SK-N-SH treated with all-trans-retinoic acid at 6 μM for 48 hours (cell line): ENCODE data around the gene CAMK2A.

Source experiments
- ATAC-seq: fragments of 200-7000 bp; cut with Tn5 transposase; 3 replicates; pipeline ENCODE4 v1.9.1; 2020; ENCODE audit warnings: mild to moderate bottlenecking, moderate library complexity
- ARNTL ChIP-seq: fragments of 450-650 bp; formaldehyde crosslinking; IDR thresholded peaks from 2 replicates; pipeline ENCODE4 v1.5.0; 2020; ENCODE audit warnings: low read depth, mild to moderate bottlenecking, moderate library complexity, borderline replicate concordance
- CSDC2 ChIP-seq: fragments of 250-450 bp; sonication (Bioruptor Pico); IDR thresholded peaks from 2 replicates; pipeline ENCODE4 v1.5.0; 2020; ENCODE audit warnings: mild to moderate bottlenecking, moderate library complexity
- ESRRG ChIP-seq: fragments of 250-450 bp; sonication (Bioruptor Pico); IDR thresholded peaks from 2 replicates; pipeline ENCODE4 v1.6.1; 2021; ENCODE audit warnings: mild to moderate bottlenecking
- GLIS3 ChIP-seq: fragments of 250-450 bp; sonication (Bioruptor Pico); IDR thresholded peaks from 2 replicates; pipeline ENCODE4 v1.5.0; 2020; ENCODE audit warnings: mild to moderate bottlenecking, moderate library complexity
- ISL1 ChIP-seq: fragments of 250-450 bp; sonication (Bioruptor Pico); IDR thresholded peaks from 2 replicates; pipeline ENCODE4 v2.1.2; 2022; ENCODE audit warnings: mild to moderate bottlenecking, moderate library complexity
- OSR1 ChIP-seq: fragments of 250-450 bp; sonication (Bioruptor Pico); IDR thresholded peaks from 2 replicates; pipeline ENCODE4 v1.8.0; 2022; ENCODE audit warnings: moderate library complexity, mild to moderate bottlenecking, inconsistent platforms
- RARB ChIP-seq: fragments of 250-450 bp; sonication (Bioruptor Pico); IDR thresholded peaks from 2 replicates; pipeline ENCODE4 v1.8.0; 2021; ENCODE audit warnings: mild to moderate bottlenecking, moderate library complexity
- SNAI2 ChIP-seq: fragments of 250-450 bp; sonication (Bioruptor Pico); IDR thresholded peaks from 2 replicates; pipeline ENCODE4 v1.5.0; 2020; ENCODE audit warnings: mild to moderate bottlenecking, moderate library complexity
- TCF4 ChIP-seq: fragments of 250-450 bp; sonication (Bioruptor Pico); IDR thresholded peaks from 2 replicates; pipeline ENCODE4 v1.8.0; 2021; ENCODE audit warnings: mild to moderate bottlenecking, moderate library complexity, borderline replicate concordance
- TOX ChIP-seq: fragments of 250-450 bp; sonication (Bioruptor Pico); IDR thresholded peaks from 2 replicates; pipeline ENCODE4 v1.8.0; 2021; ENCODE audit warnings: mild to moderate bottlenecking, moderate library complexity, borderline replicate concordance
- ZC3H10 ChIP-seq: fragments of 250-450 bp; sonication (Bioruptor Pico); IDR thresholded peaks from 2 replicates; pipeline ENCODE4 v1.5.1; 2021; ENCODE audit warnings: mild to moderate bottlenecking, moderate library complexity
- ZFP3 ChIP-seq: fragments of 250-450 bp; sonication (Bioruptor Pico); IDR thresholded peaks from 2 replicates; pipeline ENCODE4 v1.5.0; 2020; ENCODE audit warnings: mild to moderate bottlenecking, moderate library complexity
- ZFP30 ChIP-seq: fragments of 450-650 bp; formaldehyde crosslinking; IDR thresholded peaks from 2 replicates; pipeline ENCODE4 v1.5.0; 2022; ENCODE audit warnings: mild to moderate bottlenecking, moderate library complexity
- ZNF565 ChIP-seq: fragments of 450-650 bp; formaldehyde crosslinking; conservative IDR thresholded peaks from 2 replicates; pipeline ENCODE4 v1.5.0; 2020; ENCODE audit warnings: low read depth, mild to moderate bottlenecking, moderate library complexity
- ZNF70 ChIP-seq: fragments of 450-650 bp; formaldehyde crosslinking; IDR thresholded peaks from 2 replicates; pipeline ENCODE4 v1.5.0; 2020; ENCODE audit warnings: mild to moderate bottlenecking, moderate library complexity
- ZNF8 ChIP-seq: fragments of 450-650 bp; formaldehyde crosslinking; IDR thresholded peaks from 2 replicates; pipeline ENCODE4 v1.5.0; 2020; ENCODE audit warnings: mild to moderate bottlenecking, moderate library complexity
- TF ChIP-seq, protein P1 (sequence below): fragments of 250-450 bp; sonication (Bioruptor Pico); IDR thresholded peaks from 2 replicates; pipeline ENCODE4 v1.8.0; 2020; ENCODE audit warnings: mild to moderate bottlenecking, moderate library complexity, borderline replicate concordance
- TF ChIP-seq, protein P2 (sequence below): fragments of 250-450 bp; sonication (Bioruptor Pico); IDR thresholded peaks from 2 replicates; pipeline ENCODE4 v1.5.1; 2020; ENCODE audit warnings: low read depth, mild to moderate bottlenecking, moderate library complexity
- TF ChIP-seq, protein P3 (sequence below): fragments of 250-450 bp; sonication (Bioruptor Pico); IDR thresholded peaks from 2 replicates; pipeline ENCODE4 v1.8.0; 2021; ENCODE audit warnings: low read depth, mild to moderate bottlenecking, moderate library complexity, borderline replicate concordance

Gene CAMK2A

DNA sequence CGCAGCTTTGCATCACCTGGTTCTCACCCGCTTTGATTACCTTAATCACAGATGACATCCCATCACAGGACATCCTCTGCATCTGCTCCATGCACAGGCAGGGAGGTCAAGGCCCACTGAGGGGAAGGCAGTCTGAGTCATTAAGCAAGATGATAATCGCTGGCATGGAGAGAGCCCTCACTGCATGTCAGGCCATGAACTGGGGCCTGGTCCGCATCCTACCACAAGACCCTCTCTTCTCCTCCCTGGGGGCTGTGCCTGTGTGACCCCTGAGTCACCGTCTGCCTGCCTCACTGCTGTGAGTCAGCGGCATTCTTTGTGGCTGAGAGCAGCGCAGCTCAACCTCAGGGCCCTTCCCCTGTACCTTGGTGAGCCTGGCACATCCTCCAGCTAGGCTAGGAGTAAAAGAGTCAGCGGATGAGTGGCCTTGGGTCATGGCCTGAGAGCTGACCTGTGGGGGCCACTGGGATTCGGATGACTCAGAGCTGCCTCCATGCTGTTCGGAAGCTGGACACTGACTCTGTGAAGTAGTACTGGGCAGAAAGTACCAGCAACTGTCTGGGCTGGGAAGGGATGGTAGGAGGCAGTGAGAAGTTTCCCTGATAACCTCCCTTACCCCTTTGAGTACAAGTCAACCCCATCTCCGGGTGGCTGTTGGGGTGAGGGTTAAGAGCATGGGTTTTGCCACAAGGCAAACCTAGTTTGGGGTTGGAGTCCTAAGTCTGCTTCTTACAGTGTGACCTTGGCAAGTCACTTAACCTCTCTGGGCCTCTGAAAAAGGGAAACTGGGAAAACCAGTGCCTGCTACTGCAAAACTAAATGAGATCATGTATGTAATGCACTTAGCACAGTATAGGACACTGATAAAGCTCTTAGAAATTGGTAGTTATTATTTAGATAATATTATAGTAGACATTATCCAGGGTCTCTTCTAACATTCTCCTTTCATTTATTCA is 27.8 kb upstream of the CAMK2A start:
- peak; percentile 95 for ATAC-seq
- TF ChIP-seq ZC3H10 = 0 out of 2 replicates have a peak, but pooled peaks have one; percentile 37
- TF ChIP-seq ZNF8 = no peak
- peak; percentile 57; the same call in 1 of the 2 replicates for TF ChIP-seq ISL1
- TF ChIP-seq, protein P1, sequence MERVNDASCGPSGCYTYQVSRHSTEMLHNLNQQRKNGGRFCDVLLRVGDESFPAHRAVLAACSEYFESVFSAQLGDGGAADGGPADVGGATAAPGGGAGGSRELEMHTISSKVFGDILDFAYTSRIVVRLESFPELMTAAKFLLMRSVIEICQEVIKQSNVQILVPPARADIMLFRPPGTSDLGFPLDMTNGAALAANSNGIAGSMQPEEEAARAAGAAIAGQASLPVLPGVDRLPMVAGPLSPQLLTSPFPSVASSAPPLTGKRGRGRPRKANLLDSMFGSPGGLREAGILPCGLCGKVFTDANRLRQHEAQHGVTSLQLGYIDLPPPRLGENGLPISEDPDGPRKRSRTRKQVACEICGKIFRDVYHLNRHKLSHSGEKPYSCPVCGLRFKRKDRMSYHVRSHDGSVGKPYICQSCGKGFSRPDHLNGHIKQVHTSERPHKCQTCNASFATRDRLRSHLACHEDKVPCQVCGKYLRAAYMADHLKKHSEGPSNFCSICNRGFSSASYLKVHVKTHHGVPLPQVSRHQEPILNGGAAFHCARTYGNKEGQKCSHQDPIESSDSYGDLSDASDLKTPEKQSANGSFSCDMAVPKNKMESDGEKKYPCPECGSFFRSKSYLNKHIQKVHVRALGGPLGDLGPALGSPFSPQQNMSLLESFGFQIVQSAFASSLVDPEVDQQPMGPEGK (CRISPR knock-in tag) = peak; percentile 83
- TF ChIP-seq ARNTL (CRISPR knock-in tag) = no peak
- TF ChIP-seq, protein P2, sequence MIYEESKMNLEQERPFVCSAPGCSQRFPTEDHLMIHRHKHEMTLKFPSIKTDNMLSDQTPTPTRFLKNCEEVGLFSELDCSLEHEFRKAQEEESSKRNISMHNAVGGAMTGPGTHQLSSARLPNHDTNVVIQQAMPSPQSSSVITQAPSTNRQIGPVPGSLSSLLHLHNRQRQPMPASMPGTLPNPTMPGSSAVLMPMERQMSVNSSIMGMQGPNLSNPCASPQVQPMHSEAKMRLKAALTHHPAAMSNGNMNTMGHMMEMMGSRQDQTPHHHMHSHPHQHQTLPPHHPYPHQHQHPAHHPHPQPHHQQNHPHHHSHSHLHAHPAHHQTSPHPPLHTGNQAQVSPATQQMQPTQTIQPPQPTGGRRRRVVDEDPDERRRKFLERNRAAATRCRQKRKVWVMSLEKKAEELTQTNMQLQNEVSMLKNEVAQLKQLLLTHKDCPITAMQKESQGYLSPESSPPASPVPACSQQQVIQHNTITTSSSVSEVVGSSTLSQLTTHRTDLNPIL (CRISPR knock-in tag) = peak; percentile 86
- TF ChIP-seq ZFP3 (CRISPR knock-in tag) = peak; percentile 78
- TF ChIP-seq TCF4 (CRISPR knock-in tag) = peak; percentile 50; the same call in 1 of the 2 replicates
- no peak for TF ChIP-seq ZNF565 (CRISPR knock-in tag)
- TF ChIP-seq GLIS3 (CRISPR knock-in tag) = no peak
- TF ChIP-seq CSDC2 = peak; percentile 12; the same call in 1 of the 2 replicates
- peak; percentile 23; the same call in 1 of the 2 replicates for TF ChIP-seq RARB (CRISPR knock-in tag)
- TF ChIP-seq SNAI2 (CRISPR knock-in tag) = peak; percentile 27; the same call in 1 of the 2 replicates
- TF ChIP-seq ZNF70 (CRISPR knock-in tag) = no peak
- no peak for TF ChIP-seq ZFP30 (CRISPR knock-in tag)
- TF ChIP-seq OSR1 (CRISPR knock-in tag) = no peak

DNA sequence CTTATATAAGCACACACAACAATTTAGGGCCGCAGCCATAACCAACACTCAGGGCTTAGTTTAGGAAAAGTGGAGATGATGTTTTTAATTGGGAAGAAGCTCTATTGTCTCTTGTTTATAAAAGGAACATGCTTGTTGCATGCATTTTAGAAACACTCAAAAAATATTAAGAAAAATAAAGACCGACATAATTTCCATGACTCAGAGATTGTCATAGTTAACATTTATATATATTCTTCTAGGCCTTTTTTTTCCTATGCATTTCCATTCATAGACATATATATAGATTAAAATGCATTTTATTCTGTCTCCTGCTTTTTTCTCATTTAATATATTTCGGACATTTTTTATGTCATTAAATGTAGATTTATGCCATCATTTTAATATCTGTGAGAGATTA is 26.7 kb upstream of the CAMK2A start:
- TF ChIP-seq, protein P2 (CRISPR knock-in tag) = no peak
- TF ChIP-seq, protein P1 (CRISPR knock-in tag) = no peak
- TF ChIP-seq ZFP30 (CRISPR knock-in tag) (no peak), ISL1 (no peak), OSR1 (CRISPR knock-in tag) (no peak)
- TF ChIP-seq, protein P3, sequence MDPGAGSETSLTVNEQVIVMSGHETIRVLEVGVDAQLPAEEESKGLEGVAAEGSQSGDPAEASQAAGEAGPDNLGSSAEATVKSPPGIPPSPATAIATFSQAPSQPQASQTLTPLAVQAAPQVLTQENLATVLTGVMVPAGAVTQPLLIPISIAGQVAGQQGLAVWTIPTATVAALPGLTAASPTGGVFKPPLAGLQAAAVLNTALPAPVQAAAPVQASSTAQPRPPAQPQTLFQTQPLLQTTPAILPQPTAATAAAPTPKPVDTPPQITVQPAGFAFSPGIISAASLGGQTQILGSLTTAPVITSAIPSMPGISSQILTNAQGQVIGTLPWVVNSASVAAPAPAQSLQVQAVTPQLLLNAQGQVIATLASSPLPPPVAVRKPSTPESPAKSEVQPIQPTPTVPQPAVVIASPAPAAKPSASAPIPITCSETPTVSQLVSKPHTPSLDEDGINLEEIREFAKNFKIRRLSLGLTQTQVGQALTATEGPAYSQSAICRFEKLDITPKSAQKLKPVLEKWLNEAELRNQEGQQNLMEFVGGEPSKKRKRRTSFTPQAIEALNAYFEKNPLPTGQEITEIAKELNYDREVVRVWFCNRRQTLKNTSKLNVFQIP (CRISPR knock-in tag) = no peak
- TF ChIP-seq, all 23 proteins: peak for 0
- ATAC-seq = no peak

DNA sequence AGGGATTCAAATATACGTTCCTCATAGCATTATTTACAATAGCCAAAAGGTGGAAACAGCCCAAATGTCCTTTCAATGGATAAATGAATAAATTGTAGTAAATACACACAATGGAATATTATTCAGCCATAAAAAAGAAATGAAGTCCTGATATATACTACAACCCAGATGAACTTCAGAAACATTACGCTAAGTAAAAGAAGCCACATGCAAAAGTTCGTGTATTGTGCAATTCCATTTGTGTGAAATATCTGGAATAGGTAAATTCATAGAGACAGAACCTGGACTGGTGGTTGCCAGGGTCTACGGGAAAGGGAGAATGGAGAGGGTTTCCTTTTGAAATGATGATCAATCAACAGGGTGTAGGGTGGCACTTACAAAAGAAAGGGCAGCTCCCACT is 25.7 kb upstream of the CAMK2A start:
- no peak for ATAC-seq

More for the DNA sequence above, 25.7 kb upstream of the CAMK2A start:
- no peak for TF ChIP-seq SNAI2 (CRISPR knock-in tag)
- TF ChIP-seq TOX (CRISPR knock-in tag) = no peak
- no peak for TF ChIP-seq ZNF565 (CRISPR knock-in tag)
- TF ChIP-seq GLIS3 (CRISPR knock-in tag) = no peak
- no peak for TF ChIP-seq ARNTL (CRISPR knock-in tag)
- no peak for TF ChIP-seq ESRRG (CRISPR knock-in tag)
- no peak for TF ChIP-seq ZC3H10
- no peak for TF ChIP-seq ZFP3 (CRISPR knock-in tag)
- no peak for TF ChIP-seq OSR1 (CRISPR knock-in tag)
- TF ChIP-seq, protein P2 (CRISPR knock-in tag) = no peak
- no peak for TF ChIP-seq CSDC2
- no peak for TF ChIP-seq ISL1
- TF ChIP-seq, protein P3 (CRISPR knock-in tag) = no peak
- TF ChIP-seq RARB (CRISPR knock-in tag) = no peak
- TF ChIP-seq, protein P1 (CRISPR knock-in tag) = no peak
